Measurements from ENCODE around the gene MLST8. TPM values are rescaled to one million over a fixed set of nuclear protein-coding genes. Genes with fewer than 3 reads are reported as not detected.

The MLST8 gene
- total RNA-seq, 1 donor from 2014 or later: 23.7 TPM

DNA sequence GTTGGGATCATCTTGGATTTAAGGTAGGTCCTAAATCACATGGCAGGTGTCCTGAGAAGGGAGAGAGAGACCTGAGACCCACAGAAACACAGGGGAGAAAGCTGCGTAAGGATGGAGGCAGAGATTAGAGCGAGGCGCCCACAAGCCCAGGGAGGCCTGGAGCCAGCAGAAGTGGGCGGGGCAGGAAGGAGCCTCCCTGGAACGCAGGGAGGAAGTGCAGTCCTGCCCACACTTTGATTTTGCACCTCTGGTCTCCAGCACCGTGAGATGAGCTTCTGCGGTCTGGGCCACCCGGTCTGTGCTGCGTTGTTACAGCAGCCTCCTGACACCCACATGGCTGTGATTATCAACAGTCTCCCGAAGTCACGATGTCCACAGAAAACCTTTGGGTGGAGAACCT lies 37.3 kb downstream of the MLST8 start:
- H3K4me1 ChIP-seq: no peaks in the 10 kb centered on the region
- no peak for DNase-seq (ENCODE audit: low spot score in 2 of 2)
- intact Hi-C loops (cut with DNase I): no loop called here
- no peaks in the 10 kb centered on the region for H3K9me3 ChIP-seq
- H3K27me3 ChIP-seq: no peaks in the 10 kb centered on the region
- H3K27ac ChIP-seq: no peak overlapping the region
- TF ChIP-seq, protein P1, sequence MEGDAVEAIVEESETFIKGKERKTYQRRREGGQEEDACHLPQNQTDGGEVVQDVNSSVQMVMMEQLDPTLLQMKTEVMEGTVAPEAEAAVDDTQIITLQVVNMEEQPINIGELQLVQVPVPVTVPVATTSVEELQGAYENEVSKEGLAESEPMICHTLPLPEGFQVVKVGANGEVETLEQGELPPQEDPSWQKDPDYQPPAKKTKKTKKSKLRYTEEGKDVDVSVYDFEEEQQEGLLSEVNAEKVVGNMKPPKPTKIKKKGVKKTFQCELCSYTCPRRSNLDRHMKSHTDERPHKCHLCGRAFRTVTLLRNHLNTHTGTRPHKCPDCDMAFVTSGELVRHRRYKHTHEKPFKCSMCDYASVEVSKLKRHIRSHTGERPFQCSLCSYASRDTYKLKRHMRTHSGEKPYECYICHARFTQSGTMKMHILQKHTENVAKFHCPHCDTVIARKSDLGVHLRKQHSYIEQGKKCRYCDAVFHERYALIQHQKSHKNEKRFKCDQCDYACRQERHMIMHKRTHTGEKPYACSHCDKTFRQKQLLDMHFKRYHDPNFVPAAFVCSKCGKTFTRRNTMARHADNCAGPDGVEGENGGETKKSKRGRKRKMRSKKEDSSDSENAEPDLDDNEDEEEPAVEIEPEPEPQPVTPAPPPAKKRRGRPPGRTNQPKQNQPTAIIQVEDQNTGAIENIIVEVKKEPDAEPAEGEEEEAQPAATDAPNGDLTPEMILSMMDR (IDR thresholded peaks at IDR 0.05): no peak
- peaks cover 44 to 48% of the 10 kb centered on the region in 2 donors for H3K36me3 ChIP-seq
- no peak overlapping the region for H3K4me3 ChIP-seq

GRCh38 chr16:2243031-2243528 lies 37.8 kb downstream of the MLST8 start:
- Histone ChIP-seq H3K4me3 (no peak overlapping the region), H3K27ac (no peak overlapping the region), H3K4me1 (no peaks in the 10 kb centered on the region), H3K27me3 (no peaks in the 10 kb centered on the region), H3K36me3 (peaks cover 44 to 48% of the 10 kb centered on the region in 2 donors), H3K9me3 (no peaks in the 10 kb centered on the region)
- DNase-seq (ENCODE audit: low spot score in 2 of 2): no peak
- intact Hi-C loops (cut with DNase I): no loop called here
- TF ChIP-seq, protein P1 (IDR thresholded peaks at IDR 0.05): no peak

DNA sequence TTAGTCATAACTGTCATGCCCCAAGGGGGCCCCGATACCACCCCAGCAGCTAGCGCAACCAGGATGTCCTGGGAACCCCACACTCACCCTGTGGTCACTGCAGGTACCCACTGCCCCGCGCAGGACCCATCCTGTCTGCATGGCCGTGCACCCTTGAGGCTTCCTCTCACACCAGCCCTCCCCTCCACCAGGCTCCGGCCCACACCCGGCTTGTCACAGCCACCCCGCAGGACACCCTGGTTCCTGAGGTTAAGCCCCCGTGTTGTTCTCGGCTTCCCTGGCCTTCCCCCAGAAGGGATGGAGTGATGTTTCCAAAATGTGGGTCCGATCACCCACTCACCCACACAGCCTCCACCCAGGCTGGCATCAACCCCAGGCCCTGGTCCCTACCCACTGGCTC lies 38.5 kb downstream of the MLST8 start:
- no peak for DNase-seq (ENCODE audit: low spot score in 2 of 2)
- intact Hi-C loops (cut with DNase I): no loop called here
- Histone ChIP-seq H3K4me1 (no peaks in the 10 kb centered on the region), H3K36me3 (peaks cover 44 to 48% of the 10 kb centered on the region in 2 donors), H3K27me3 (no peaks in the 10 kb centered on the region), H3K9me3 (no peaks in the 10 kb centered on the region), H3K27ac (no peak overlapping the region), H3K4me3 (no peak overlapping the region)
- TF ChIP-seq, protein P1 (IDR thresholded peaks at IDR 0.05): no peak

- Histone ChIP-seq H3K27ac (no peak overlapping the region), H3K27me3 (no peaks in the 10 kb centered on the region), H3K36me3 (peaks cover 44 to 48% of the 10 kb centered on the region in 2 donors), H3K4me3 (no peak overlapping the region), H3K9me3 (no peaks in the 10 kb centered on the region), H3K4me1 (no peaks in the 10 kb centered on the region)
- no peak for DNase-seq (ENCODE audit: low spot score in 2 of 2)
- TF ChIP-seq, protein P1 (IDR thresholded peaks at IDR 0.05): no peak
- intact Hi-C loops (cut with DNase I): no loop called here
Measured at GRCh38 chr16:2244301-2244700, 39.0 kb downstream of the MLST8 start.

DNA sequence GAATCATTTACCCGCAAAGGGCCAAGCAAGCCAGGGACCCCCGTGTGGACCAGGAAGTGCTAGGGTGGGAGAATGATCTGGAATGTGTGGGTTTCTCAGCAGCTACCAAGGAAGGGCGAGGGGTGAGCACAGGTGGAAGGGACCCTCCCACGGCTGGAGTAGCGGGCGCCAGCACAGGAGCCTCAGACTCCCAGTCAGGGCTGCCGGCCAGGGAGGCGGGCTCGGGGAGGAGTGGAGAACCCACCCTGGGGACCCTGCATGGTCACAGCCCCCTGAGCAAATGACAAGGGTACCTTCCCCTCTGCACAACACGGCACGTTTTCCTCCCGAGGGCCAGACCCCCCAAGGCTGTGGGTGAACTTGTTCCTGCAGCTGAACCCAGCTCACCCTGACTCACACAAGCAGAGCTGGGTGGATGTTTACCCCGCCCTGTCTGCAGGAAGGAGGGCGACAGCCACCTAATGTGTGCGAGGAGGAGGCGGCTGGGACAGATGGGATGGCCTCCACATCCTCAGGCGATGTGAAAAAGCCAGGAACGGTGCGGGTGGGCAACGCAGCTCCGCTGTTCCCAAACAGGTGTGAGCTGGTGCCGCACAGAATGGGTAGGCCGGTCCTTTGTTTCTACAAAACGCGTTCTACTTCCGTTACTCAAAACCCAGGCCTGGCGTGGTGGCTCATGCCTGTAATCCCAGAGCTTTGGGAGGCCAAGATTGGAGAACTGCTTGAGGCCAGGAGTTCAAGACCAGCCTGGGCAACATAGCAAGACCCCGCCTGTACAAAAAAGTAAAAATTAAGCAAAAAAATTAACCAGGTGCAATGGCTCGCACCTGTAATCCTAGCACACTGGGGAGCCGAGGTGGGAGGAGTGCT lies 39.9 kb downstream of the MLST8 start:
- H3K9me3 ChIP-seq: no peaks in the 10 kb centered on the region
- peaks cover 44 to 48% of the 10 kb centered on the region in 2 donors for H3K36me3 ChIP-seq
- H3K27ac ChIP-seq: no peak overlapping the region
- intact Hi-C loops (cut with DNase I): no loop called here
- H3K27me3 ChIP-seq: no peaks in the 10 kb centered on the region
- peaks cover under 1 to 2% of the 10 kb centered on the region in 2 donors for H3K4me1 ChIP-seq
- DNase-seq (ENCODE audit: low spot score in 2 of 2): no peak
- TF ChIP-seq, protein P1 (IDR thresholded peaks at IDR 0.05): no peak
- no peak overlapping the region for H3K4me3 ChIP-seq
